Stimulated activated CD4-positive, alpha-beta T cell treated with anti-CD3 and anti-CD28 coated beads, Interleukin-15, amount 100 ng/mL, for 24 hours (primary cell): ENCODE measurements around the gene TSC22D2.
"Not testable (repeated sequence)": the region's sequence is repeated elsewhere in the genome, so short reads cannot be mapped to it uniquely, and the experiment has no call there.

Experiments used
- DNase-seq: peaks from one replicate; pipeline ENCODE4 v3.0.0-alpha.2; 2020

Gene TSC22D2

GRCh38 chr3:150449169-150449721 lies 41.1 kb downstream of the TSC22D2 start:
- DNase-seq, result no peak

GRCh38 chr3:150450916-150451315 lies 42.8 kb downstream of the TSC22D2 start:
- DNase-seq, result no peak

DNA sequence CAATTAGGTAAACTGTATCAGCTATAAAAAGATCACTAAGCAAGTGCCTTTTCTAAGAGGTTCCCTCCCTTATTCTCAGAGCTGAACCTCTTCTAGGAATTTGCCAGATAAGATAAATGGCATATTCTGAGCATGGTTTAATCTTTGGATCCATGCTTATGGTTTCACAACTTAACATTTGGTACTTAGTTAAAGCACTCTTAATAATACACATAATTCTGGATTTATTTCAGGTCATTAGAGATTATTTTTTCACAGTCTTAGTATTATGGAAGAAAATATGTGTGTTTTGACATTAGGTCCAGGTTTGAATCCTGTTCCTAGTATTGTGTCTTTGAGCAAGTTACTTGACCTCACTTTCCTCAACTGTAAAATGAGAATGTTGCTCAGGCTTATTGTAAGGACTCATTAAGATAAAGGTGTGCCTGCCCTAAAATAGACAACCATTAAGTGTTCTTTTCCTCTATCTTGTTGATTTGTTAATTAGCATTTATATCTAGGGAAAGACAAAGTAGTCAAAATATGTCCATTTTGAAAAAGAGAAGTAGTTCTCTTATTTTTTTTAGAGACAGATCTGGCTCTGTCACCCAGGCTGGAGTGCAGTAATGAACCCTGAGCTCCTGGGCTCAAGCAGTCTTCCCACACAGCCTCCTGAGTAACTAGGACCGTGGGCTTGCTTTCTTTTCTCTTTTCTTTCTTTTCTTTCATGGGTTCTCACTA lies 43.4 kb downstream of the TSC22D2 start:
- no peak for DNase-seq

- no peak for DNase-seq
Observed at GRCh38 chr3:150453353-150453752, 45.3 kb downstream of the TSC22D2 start.

GRCh38 chr3:150454085-150454484 lies 46.0 kb downstream of the TSC22D2 start:
- DNase-seq, result no peak

DNA sequence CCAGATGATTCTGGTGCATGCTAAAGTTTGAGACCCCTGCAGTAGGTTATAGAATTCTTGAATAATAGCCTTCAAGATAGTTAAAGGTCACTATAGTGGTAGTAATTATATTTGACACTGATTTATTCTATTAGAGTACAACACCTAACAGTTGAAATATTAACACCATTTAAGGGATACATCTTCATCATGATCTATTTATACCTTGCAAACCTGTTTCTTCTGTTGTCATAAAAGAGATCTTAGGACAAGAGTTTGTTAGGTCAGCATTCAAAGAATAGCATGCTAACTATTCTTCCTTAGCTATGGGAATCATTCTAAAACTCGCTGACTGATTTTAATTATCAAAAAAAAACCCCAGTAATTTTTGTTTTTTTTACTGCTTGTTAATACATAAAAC lies 46.5 kb downstream of the TSC22D2 start:
- DNase-seq, result no peak

DNA sequence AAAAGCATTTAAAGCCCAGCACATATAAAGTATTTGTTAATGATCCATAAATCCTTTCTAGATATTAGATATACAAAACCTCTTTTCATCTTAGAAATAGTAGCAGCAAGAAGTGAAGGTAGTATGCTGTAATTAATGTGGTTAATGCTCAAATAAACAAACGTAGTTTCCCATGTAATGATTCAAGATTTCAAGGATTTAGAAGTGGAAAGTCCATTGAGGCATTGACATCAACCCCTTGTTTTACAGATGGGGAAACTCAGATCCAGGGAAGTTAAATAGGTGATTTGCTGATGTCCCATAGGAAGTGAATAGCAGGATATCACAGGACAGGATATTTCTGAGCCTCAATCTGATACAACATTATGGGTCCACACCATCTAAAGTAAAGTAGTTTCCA lies 47.2 kb downstream of the TSC22D2 start:
- DNase-seq, result no peak

GRCh38 chr3:150458001-150458400 lies 49.9 kb downstream of the TSC22D2 start:
- DNase-seq, result no peak

GRCh38 chr3:150460484-150460883 lies 52.4 kb downstream of the TSC22D2 start:
- DNase-seq, result no peak

DNA sequence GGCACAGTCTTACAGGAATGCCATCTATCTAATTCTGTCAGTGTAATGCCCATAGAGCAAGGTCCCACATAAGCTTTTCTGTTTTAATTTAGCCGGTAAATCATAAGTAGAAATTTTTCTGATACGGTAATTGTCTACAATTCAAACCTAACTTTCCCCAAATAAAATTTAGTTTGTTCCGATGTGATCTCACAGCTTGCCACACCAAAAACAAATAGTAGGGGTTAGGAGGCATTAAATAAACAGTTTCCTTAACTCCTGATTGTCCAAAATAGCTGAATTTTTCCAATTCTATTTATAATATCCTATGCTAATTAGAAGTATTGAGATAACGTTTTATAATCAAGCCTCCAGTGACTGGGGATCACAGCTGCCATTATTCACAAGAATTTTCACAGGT lies 53.3 kb downstream of the TSC22D2 start:
- DNase-seq, result no peak

DNA sequence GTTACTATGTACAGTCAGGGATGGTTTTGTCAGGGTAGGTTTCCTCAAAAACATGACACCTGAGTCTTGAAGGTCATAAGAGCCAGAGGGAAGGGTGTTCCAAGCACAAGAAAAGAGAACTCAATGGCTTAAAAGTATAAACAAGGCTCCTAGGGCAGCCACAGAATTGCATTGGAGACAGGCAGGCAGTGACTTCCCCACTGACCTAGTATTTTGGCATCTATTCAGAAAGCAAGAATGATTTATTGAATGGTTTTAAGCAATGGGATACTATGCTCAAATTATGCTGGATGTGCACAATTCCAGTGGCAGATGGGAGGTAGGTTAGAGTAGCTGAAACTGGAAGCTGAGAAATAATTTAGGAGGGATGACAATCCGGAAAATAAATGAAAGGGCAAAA lies 54.0 kb downstream of the TSC22D2 start:
- DNase-seq, result no peak

DNA sequence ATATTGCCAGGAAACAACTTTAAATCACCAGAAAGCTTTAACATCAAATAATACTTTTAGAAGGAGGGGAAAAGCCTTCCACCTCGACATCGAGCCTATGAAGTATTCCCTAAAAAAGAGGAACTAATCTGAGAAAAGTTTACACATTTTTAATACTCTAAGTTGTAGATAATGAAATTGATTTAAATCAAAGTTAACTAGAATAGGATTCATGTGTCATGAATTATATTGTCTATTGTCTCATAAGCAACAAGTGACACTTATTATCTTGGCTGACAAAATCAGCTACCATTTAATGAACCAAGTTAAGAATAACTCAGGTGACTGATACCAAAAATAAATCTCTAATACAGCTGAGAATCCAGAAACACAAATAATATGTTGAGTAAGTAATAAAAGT lies 56.6 kb downstream of the TSC22D2 start:
- DNase-seq, result no peak

- no peak for DNase-seq
Observed at GRCh38 chr3:150467381-150467780, 59.3 kb downstream of the TSC22D2 start.

DNA sequence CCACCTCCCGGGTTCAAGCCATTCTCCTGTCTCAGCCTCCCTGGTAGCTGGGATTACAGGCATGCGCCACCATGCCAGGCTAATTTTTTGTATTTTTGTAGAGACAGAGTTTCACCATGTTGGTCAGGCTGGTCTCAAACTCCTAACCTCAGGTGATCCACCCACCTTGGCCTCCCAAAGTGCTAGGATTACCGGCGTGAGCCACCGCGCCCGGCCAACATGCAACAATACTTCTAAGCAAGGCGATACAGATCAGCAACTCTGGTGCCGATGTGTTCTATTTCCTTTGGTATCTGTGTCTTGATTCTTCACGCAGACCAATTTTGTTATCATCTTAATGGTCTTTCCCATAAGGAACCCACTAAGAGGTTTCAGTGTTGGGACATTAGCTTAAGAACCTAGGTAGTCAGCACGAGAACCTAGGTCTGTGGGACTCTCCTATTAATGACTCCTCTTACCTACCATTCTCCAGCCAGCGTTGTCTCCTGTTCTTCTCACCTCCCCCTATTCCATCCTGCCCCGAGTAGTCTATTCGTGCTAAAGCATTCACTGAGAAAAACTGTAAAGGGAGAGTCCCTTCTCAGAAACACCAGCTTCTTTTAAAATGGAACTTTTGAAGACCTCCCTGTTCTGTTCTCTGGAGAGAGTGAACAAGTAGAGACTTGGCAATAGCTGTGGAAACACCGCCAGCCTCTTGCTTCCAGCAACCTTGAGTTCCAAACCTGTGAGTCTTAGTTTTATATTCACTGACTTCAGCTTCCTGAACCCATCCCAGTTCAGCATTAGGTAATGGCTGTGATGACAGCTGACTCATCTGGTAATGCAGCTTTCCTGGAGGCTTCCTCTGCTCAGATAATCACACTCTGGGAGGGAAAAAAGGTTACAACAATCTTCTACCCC lies 61.2 kb downstream of the TSC22D2 start:
- no peak for DNase-seq

DNA sequence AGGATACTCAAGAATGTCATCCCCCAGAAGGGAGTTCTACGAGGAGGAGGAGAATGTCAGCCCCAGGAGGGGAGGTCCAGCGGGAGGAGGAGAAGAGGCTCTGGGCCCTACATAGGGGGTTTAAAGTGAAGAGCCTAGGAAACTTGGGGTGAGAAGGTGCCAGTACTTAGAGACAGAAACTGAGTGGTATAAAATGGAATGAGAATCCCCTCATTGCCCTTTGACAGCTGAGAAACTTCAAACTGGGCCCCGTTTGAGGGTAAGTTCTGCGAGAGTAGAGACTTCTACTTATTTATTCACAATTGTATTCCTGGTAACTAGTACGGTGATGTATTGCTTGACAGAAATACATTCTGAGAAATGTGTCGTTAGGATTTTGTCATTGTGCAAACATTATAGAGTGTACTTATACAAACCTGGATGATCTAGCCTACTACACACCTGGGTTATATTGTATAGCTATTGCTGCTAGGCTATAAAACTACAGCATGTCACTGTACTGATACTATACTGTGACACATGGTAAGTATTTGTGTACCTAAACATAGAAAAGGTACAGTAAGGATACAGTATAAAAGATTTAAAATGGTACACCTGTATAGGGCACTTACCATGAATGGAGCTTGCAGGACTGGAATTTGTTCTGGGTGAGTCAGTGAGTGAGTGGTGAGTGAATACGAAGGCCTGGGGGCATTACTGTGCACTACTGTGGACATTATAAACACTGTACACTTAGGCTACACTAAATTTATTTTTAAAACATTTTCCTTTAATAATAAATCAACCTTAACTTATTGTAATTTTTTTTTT lies 62.0 kb downstream of the TSC22D2 start:
- DNase-seq, result no peak

DNA sequence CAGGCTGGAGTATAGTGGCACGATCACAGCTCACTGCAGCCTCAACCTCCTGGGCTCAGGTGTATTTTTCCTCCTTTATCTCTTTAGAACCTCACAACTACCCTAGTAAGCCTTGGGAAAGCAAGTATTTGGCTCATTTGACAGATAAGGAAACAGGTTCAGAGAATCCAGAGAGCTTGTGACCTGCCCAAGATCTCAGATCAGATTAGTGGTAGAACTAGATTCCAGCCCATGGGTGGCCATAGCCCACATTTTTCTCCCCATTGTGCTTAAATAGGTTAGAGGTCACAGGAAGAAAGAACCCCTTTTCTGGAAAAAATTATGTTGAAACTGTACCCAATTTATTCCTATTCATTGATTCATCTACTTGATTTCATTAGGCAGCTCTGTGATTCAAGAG lies 64.3 kb downstream of the TSC22D2 start:
- DNase-seq, result no peak

- DNase-seq, result not testable (repeated sequence)
Observed at GRCh38 chr3:150473161-150473560, 65.1 kb downstream of the TSC22D2 start.

GRCh38 chr3:150479370-150479769 lies 71.3 kb downstream of the TSC22D2 start:
- DNase-seq, result no peak

DNA sequence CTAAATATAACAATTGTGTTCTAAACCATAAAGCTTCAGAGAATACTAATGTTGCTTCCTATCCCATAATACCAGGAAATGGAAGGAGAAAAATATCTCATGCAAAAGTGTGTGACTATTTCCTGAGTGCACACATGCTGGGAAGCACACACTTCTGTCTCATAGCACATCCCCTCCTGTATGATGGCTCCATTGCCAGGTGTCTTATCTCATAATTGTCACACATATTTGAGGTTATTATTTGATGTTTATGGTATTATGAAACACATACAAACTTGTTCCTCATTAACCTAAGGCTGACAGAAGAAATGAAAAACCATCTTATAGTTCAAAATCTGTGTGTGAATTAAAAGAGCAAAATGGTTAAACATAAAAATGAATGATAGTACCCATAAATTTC lies 72.8 kb downstream of the TSC22D2 start:
- DNase-seq, result no peak

- no peak for DNase-seq
Observed at GRCh38 chr3:150483226-150483625, 75.1 kb downstream of the TSC22D2 start.

GRCh38 chr3:150484410-150484809 lies 76.3 kb downstream of the TSC22D2 start:
- no peak for DNase-seq

- DNase-seq, result no peak
Observed at GRCh38 chr3:150488867-150489266, 80.8 kb downstream of the TSC22D2 start.
